GM12865 (cell line): ENCODE data around the gene GLI2.

Experiments
- DNase-seq: peaks from one replicate; pipeline ENCODE4 v3.0.0; 2010; ENCODE audit warnings: low read depth
- H3K4me3 ChIP-seq: 2 replicates; pipeline ENCODE4 v1.5.1; 2011; ENCODE audit warnings: mild to moderate bottlenecking, low read depth, low read length, control low read depth
- CTCF ChIP-seq: IDR thresholded peaks from 2 replicates; pipeline ENCODE4 v1.5.1; 2011; ENCODE audit warnings: low read length, control low read depth, low read depth, inconsistent platforms; ENCODE audit not compliant: insufficient read depth; ENCODE audit errors: missing control alignments

GLI2 gene

GRCh38 chr2:120764991-120765677 lies 29.5 kb downstream of the GLI2 start:
- DNase-seq = no peak
- no peak for TF ChIP-seq CTCF
- no peak overlapping the region for H3K4me3 ChIP-seq

GRCh38 chr2:120765678-120766469 lies 30.2 kb downstream of the GLI2 start:
- DNase-seq = no peak
- TF ChIP-seq CTCF = no peak
- H3K4me3 ChIP-seq = no peak overlapping the region

- no peak overlapping the region for H3K4me3 ChIP-seq
- TF ChIP-seq CTCF = no peak
- DNase-seq = no peak
Observed at GRCh38 chr2:120766470-120767351, 31.0 kb downstream of the GLI2 start.

- DNase-seq = no peak
- TF ChIP-seq CTCF = no peak
- no peak overlapping the region for H3K4me3 ChIP-seq
Observed at GRCh38 chr2:120767486-120768005, 31.9 kb downstream of the GLI2 start.

GRCh38 chr2:120768112-120769048 lies 32.7 kb downstream of the GLI2 start:
- no peak for TF ChIP-seq CTCF
- no peak for DNase-seq
- H3K4me3 ChIP-seq = no peak overlapping the region
